ENCODE results near the gene SLC25A45.

GRCh38 chr11:65392899-65393298 is 10.5 kb upstream of the SLC25A45 start:
- TF ChIP-seq CTCF (IDR thresholded peaks at IDR 0.05; ENCODE audit: low read depth, low read length, poor library complexity, severe bottlenecking) (no peak), EZH2phosphoT487 (IDR thresholded peaks at IDR 0.05; ENCODE audit: borderline replicate concordance, low read length) (no peak)
